ENCODE results near the gene C6orf52. TPM values are rescaled to one million over a fixed set of nuclear protein-coding genes. Genes with fewer than 3 reads are reported as not detected.

C6orf52 gene
- total and polyA plus RNA-seq, 9 of the 15 experiments (the other 6 are each of a cell fraction or from before 2014, with no cell fraction given), result 6.7 to 37.0 (median 11.1) TPM

DNA sequence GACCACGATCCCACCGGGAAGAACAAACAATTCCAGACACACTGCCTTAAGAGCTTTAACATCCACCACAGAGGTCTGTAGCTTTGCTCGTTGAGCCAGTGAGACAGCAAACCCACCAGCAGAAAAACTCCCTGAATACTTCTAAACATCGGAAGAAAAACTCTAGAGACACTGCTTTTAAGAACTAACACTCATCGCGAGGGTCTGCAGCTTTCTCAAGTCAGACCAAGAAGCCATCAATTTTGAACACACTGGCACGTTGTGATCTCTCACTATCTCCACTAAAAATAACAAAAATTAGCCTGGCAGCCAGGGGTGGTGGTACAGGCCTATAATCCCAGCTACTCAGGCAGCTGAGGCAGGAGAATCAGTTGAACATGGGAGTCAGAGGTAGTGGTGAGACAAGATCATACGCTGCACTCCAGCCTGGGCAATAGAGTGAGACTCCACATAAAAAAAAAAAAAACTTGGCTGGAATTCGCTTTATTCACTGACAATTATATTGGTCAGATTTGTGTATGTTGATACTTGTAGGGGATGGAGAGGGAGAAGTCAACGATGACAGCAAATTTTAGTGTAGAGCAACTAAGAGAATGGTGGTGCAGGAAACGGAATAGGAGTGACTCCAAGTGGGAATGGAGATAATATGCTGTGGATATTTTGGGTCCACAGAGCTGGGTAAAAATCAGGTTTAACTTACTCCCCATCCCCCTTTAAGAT, 27.6 kb upstream of the C6orf52 start:
- in situ Hi-C loops (cut with MboI), result no loop called here
- CTCF ChIA-PET (ENCODE audit: low intra/inter-chr PET ratio), result no interaction called here
- ATAC-seq, result no peak
- no peak for TF ChIP-seq HDAC2 (IDR thresholded peaks at IDR 0.05)
- TF ChIP-seq RBM25 (IDR thresholded peaks at IDR 0.05; ENCODE audit: low read depth, low read length, severe bottlenecking), result peak; percentile 34
- TF ChIP-seq, protein P1, sequence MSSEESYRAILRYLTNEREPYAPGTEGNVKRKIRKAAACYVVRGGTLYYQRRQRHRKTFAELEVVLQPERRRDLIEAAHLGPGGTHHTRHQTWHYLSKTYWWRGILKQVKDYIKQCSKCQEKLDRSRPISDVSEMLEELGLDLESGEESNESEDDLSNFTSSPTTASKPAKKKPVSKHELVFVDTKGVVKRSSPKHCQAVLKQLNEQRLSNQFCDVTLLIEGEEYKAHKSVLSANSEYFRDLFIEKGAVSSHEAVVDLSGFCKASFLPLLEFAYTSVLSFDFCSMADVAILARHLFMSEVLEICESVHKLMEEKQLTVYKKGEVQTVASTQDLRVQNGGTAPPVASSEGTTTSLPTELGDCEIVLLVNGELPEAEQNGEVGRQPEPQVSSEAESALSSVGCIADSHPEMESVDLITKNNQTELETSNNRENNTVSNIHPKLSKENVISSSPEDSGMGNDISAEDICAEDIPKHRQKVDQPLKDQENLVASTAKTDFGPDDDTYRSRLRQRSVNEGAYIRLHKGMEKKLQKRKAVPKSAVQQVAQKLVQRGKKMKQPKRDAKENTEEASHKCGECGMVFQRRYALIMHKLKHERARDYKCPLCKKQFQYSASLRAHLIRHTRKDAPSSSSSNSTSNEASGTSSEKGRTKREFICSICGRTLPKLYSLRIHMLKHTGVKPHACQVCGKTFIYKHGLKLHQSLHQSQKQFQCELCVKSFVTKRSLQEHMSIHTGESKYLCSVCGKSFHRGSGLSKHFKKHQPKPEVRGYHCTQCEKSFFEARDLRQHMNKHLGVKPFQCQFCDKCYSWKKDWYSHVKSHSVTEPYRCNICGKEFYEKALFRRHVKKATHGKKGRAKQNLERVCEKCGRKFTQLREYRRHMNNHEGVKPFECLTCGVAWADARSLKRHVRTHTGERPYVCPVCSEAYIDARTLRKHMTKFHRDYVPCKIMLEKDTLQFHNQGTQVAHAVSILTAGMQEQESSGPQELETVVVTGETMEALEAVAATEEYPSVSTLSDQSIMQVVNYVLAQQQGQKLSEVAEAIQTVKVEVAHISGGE (CRISPR knock-in tag; IDR thresholded peaks at IDR 0.05), result no peak
- TF ChIP-seq NFRKB (IDR thresholded peaks at IDR 0.05; ENCODE audit: low read depth), result 0 out of 2 replicates have a peak, but pooled peaks have one; percentile 27
- TF ChIP-seq CHD1 (IDR thresholded peaks at IDR 0.05; ENCODE audit: low read length), result no peak
- TF ChIP-seq, protein P2, sequence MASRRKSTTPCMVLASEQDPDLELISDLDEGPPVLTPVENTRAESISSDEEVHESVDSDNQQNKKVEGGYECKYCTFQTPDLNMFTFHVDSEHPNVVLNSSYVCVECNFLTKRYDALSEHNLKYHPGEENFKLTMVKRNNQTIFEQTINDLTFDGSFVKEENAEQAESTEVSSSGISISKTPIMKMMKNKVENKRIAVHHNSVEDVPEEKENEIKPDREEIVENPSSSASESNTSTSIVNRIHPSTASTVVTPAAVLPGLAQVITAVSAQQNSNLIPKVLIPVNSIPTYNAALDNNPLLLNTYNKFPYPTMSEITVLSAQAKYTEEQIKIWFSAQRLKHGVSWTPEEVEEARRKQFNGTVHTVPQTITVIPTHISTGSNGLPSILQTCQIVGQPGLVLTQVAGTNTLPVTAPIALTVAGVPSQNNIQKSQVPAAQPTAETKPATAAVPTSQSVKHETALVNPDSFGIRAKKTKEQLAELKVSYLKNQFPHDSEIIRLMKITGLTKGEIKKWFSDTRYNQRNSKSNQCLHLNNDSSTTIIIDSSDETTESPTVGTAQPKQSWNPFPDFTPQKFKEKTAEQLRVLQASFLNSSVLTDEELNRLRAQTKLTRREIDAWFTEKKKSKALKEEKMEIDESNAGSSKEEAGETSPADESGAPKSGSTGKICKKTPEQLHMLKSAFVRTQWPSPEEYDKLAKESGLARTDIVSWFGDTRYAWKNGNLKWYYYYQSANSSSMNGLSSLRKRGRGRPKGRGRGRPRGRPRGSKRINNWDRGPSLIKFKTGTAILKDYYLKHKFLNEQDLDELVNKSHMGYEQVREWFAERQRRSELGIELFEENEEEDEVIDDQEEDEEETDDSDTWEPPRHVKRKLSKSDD (conservative IDR thresholded peaks at IDR 0.05; ENCODE audit: low read length), result no peak

More for the DNA sequence above, 27.6 kb upstream of the C6orf52 start:
- Histone ChIP-seq H3K4me1 (replicated peaks in 1 of 2; ENCODE audit: control insufficient read depth in 2 of 2, insufficient read depth in 2 of 2, low read length in 2 of 2) (peaks cover 39 to 44% of the 10 kb centered on the region in 2 experiments), H3K9me3 (replicated peaks; ENCODE audit: control insufficient read depth, insufficient read depth, low read depth, low read length) (peaks cover 13% of the 10 kb centered on the region), H3K36me3 (ENCODE audit: control insufficient read depth, insufficient read depth, low read length) (peaks cover 20% of the 10 kb centered on the region; the same call in 2 of the 3 replicates), H4K20me1 (replicated peaks; ENCODE audit: control insufficient read depth, insufficient read depth, low read length) (no peaks in the 10 kb centered on the region), H2AFZ (ENCODE audit: low read depth, low read length) (peak overlapping the region; percentile 90), H3K27ac (ENCODE audit: extremely low read depth, low read depth, low read length) (peak overlapping the region; percentile 88), H3K79me2 (ENCODE audit: control insufficient read depth, insufficient read depth, low read length) (peaks cover 36% of the 10 kb centered on the region), H3K9me1 (ENCODE audit: control insufficient read depth, insufficient read depth, low read length) (no peaks in the 10 kb centered on the region), H3K9ac (ENCODE audit: insufficient read depth in 1 of 2, low read depth in 2 of 2, low read length in 2 of 2) (peak overlapping the region; percentile 85 to 92; a peak in 3 of 4 replicates), H3K27me3 (ENCODE audit: control insufficient read depth in 2 of 2, insufficient read depth in 2 of 2, low read length in 2 of 2) (no peaks in the 10 kb centered on the region), H3K4me3 (peak overlapping the region; percentile 64), H3K4me2 (ENCODE audit: insufficient read depth, low read length) (peak overlapping the region; percentile 79)
- intact Hi-C loops (cut with micrococcal nuclease), result loop anchor here (1.0 to 2.0 kb wide), 3 partner anchors 25 to 165 kb away; partner anchors contain the start of genes SYCP2L and TMEM14B
- no TSS peak for BruUV-seq (replicated peaks)
- FAIRE-seq, result no peak
- WGBS (ENCODE audit: insufficient coverage, low coverage, missing lambda C conversion rate), result 69% methylated on average over 11 of the region's 11 CpGs
- DNase-seq (ENCODE audit: extremely low read depth in 1 of 4, low spot score in 3 of 4), result no peak
- POLR2A ChIA-PET, result interaction anchor here (0.6 to 4.0 kb wide), 15 partner anchors 9 to 1380 kb away, joined by 3 to 48 read pairs (median 4); partner anchors contain the start of genes C6orf52, PAK1IP1 and TMEM14B
